HCT116 (cell line): ENCODE results near the gene DDX27. TPM values are rescaled to one million over a fixed set of nuclear protein-coding genes. Genes with fewer than 3 reads are reported as not detected.

Experiments used
- ATAC-seq: fragments of 200-7000 bp; cut with Tn5 transposase; 2 replicates; pipeline ENCODE4 v1.9.1; 2020; ENCODE audit warnings: mild to moderate bottlenecking, moderate library complexity
- BruUV-seq: library from RNA; stranded (reverse); fragments of 400-500 nt; replicated peaks from 2 replicates; lab custom pipeline; 2021; lab: Mats Ljungman, UMichigan
- CTCF ChIA-PET: fragments of 300-600 bp; sonication (Branson Sonifier 250); formaldehyde crosslinking; loops from one replicate; lab custom pipeline; 2021; ENCODE audit warnings: antibody characterized with exemption; lab: Charles Lee
- POLR2A ChIA-PET: fragments of 300-600, 350-600 bp; sonication (Branson Sonifier 250); formaldehyde crosslinking; loops from one replicate; lab custom pipeline; 2021; ENCODE audit warnings: antibody characterized with exemption; lab: Charles Lee
- RAD21 ChIA-PET, 2 experiments: fragments of 300-600 bp; sonication (Branson Sonifier 250); formaldehyde crosslinking; loops; one replicate each; lab custom pipeline; 2023; ENCODE audit warnings: low total read pairs in 2 of 2; ENCODE audit not compliant: uncharacterized antibody in 2 of 2, unreplicated experiment in 2 of 2, low non-redundant PET in 1 of 2; lab: Charles Lee
- DNase-seq: peaks from one replicate; pipeline ENCODE4 v3.0.0-alpha.2; 2010; ENCODE audit warnings: low read depth, low spot score
- H2AFZ ChIP-seq: fragments of 200-600 bp; shearing (Covaris generic), sonication (generic); 2 replicates; pipeline ENCODE4 v1.6.1; 2017; ENCODE audit warnings: low read depth, mixed run types, mixed read lengths, antibody characterized with exemption, low read length; ENCODE audit not compliant: poor library complexity, severe bottlenecking
- H3K27ac ChIP-seq: 2 replicates; pipeline ENCODE4 v1.5.1; 2012; ENCODE audit warnings: low read depth, low read length
- H3K27me3 ChIP-seq: fragments of 200-600 bp; sonication (generic); 2 replicates; pipeline ENCODE4 v1.6.1; 2016; ENCODE audit warnings: mixed run types, low read length, mixed read lengths; ENCODE audit not compliant: insufficient read depth
- H3K36me3 ChIP-seq, 2 experiments: fragments of 200-500 bp in 1 of 2; fragments of 200-600 bp in 1 of 2; sonication (Bioruptor generic) in 1 of 2; sonication (generic) in 1 of 2; 2 replicates each; pipeline versions ENCODE4 v1.5.1 to v1.6.1; 2014 to 2016; ENCODE audit warnings: low read length in 2 of 2, inconsistent platforms in 1 of 2, mixed read lengths in 1 of 2, mixed run types in 1 of 2; ENCODE audit not compliant: insufficient read depth in 2 of 2, control insufficient read depth in 1 of 2
- H3K4me1 ChIP-seq, 2 experiments: fragments of 200-600 bp in 1 of 2; sonication (generic) in 1 of 2; 2 replicates each; pipeline versions ENCODE4 v1.5.1 to v1.6.1; 2012 to 2017; ENCODE audit warnings: low read length in 2 of 2, inconsistent platforms in 1 of 2, mild to moderate bottlenecking in 1 of 2, mixed read lengths in 1 of 2, mixed run types in 1 of 2, moderate library complexity in 1 of 2; ENCODE audit not compliant: insufficient read depth in 2 of 2, control insufficient read depth in 1 of 2
- H3K4me2 ChIP-seq: fragments of 200-600 bp; sonication (generic); 2 replicates; pipeline ENCODE4 v1.6.1; 2017; ENCODE audit warnings: mixed run types, low read length, mixed read lengths
- H3K4me3 ChIP-seq, 2 experiments: fragments of 200-600 bp in 1 of 2; sonication (generic) in 1 of 2; replicated peaks in 1 of 2; 2 replicates each; pipeline ENCODE4 v1.5.1; 2011 to 2016; ENCODE audit warnings: low read length in 2 of 2, control low read depth in 1 of 2, low read depth in 1 of 2, mild to moderate bottlenecking in 1 of 2, mixed read lengths in 1 of 2, mixed run types in 1 of 2
- H3K79me2 ChIP-seq: fragments of 200-600 bp; sonication (generic); 2 replicates; pipeline ENCODE4 v1.6.1; 2017; ENCODE audit warnings: mild to moderate bottlenecking, mixed run types, low read length, moderate library complexity, mixed read lengths; ENCODE audit not compliant: insufficient read depth
- H3K9ac ChIP-seq: fragments of 200-600 bp; sonication (generic); 2 replicates; pipeline ENCODE4 v1.6.1; 2016; ENCODE audit warnings: low read length, mixed read lengths
- H3K9me2 ChIP-seq: fragments of 200-600 bp; sonication (generic), shearing (Covaris generic); 2 replicates; pipeline ENCODE4 v1.6.1; 2017; ENCODE audit warnings: mixed run types, mild to moderate bottlenecking, moderate library complexity; ENCODE audit not compliant: insufficient read depth
- H3K9me3 ChIP-seq, 2 experiments: fragments of 200-500 bp in 1 of 2; fragments of 200-600 bp in 1 of 2; sonication (Bioruptor generic) in 1 of 2; sonication (generic) in 1 of 2; 2 replicates each; pipeline ENCODE4 v1.6.1; 2014 to 2017; ENCODE audit warnings: low read length in 2 of 2, mixed read lengths in 2 of 2, inconsistent platforms in 1 of 2, low read depth in 1 of 2, mild to moderate bottlenecking in 1 of 2, mixed run types in 1 of 2, moderate library complexity in 1 of 2; ENCODE audit not compliant: control insufficient read depth in 1 of 2, insufficient read depth in 1 of 2
- H4K20me1 ChIP-seq: fragments of 200-600 bp; sonication (generic), shearing (Covaris generic); 2 replicates; pipeline ENCODE4 v1.6.1; 2017; ENCODE audit warnings: mixed run types, mild to moderate bottlenecking, moderate library complexity; ENCODE audit not compliant: insufficient read depth
- ELF1 ChIP-seq: IDR thresholded peaks from 2 replicates; pipeline ENCODE4 v1.6.1; 2012; ENCODE audit warnings: low read depth, borderline replicate concordance
- SRF ChIP-seq: IDR thresholded peaks from 2 replicates; pipeline ENCODE4 v1.6.1; 2012; ENCODE audit warnings: low read depth
- YY1 ChIP-seq: IDR thresholded peaks from 2 replicates; pipeline ENCODE4 v1.6.1; 2011; ENCODE audit warnings: low read length, low read depth, moderate library complexity, mild to moderate bottlenecking; ENCODE audit not compliant: insufficient replicate concordance; ENCODE audit errors: extremely low read depth
- intact Hi-C: fragments of 100-400 bp; cut with micrococcal nuclease; formaldehyde crosslinking; loops from 2 replicates; pipeline ENCODE4 v1.10.0; 2022
- total RNA-seq: library from RNA; stranded (reverse); gene quantifications from one replicate; pipeline ENCODE4 v1.2.1, GENCODE V29; 2021; ENCODE audit not compliant: unreplicated experiment

The DDX27 gene
- total RNA-seq, 1 experiment from 2014 or later: 32.1 TPM

GRCh38 chr20:49272654-49273053 lies 53.4 kb downstream of the DDX27 start:
- CTCF ChIA-PET: no interaction called here
- POLR2A ChIA-PET: no interaction called here

GRCh38 chr20:49273696-49274277 lies 54.6 kb downstream of the DDX27 start:
- Histone ChIP-seq H3K27me3 (no peaks in the 10 kb centered on the region), H3K9me3 (no peaks in the 10 kb centered on the region), H3K9me2 (no peaks in the 10 kb centered on the region), H3K4me1 (peaks cover 8 to 15% of the 10 kb centered on the region in 2 experiments), H2AFZ (no peak overlapping the region), H3K9ac (no peak overlapping the region), H3K36me3 (peaks cover 39 to 54% of the 10 kb centered on the region in 2 experiments), H3K27ac (no peak overlapping the region), H3K79me2 (peaks cover 90% of the 10 kb centered on the region), H3K4me2 (no peak overlapping the region), H3K4me3 (no peak overlapping the region), H4K20me1 (peaks cover 4% of the 10 kb centered on the region; the same call in 1 of the 2 replicates)
- ChIA-PET POLR2A (interaction anchor here (0.6 kb wide), 1 partner anchor 687 kb away, joined by 4 read pairs; no protein-coding TSS in a partner anchor), CTCF (no interaction called here), RAD21 (no interaction called here)
- no TSS peak for BruUV-seq
- TF ChIP-seq ELF1 (no peak), YY1 (no peak)
- DNase-seq (no peak), ATAC-seq (no peak)
- intact Hi-C loops: no loop called here

More at GRCh38 chr20:49272654-49273053, 53.4 kb downstream of the DDX27 start:
- Histone ChIP-seq H3K27me3 (no peaks in the 10 kb centered on the region), H3K36me3 (peaks cover 41 to 58% of the 10 kb centered on the region in 2 experiments), H3K27ac (no peak overlapping the region), H3K9ac (no peak overlapping the region), H3K4me1 (peaks cover 8 to 15% of the 10 kb centered on the region in 2 experiments), H4K20me1 (peaks cover 4% of the 10 kb centered on the region; the same call in 1 of the 2 replicates), H3K79me2 (peaks cover 96% of the 10 kb centered on the region), H3K9me3 (no peaks in the 10 kb centered on the region), H3K9me2 (no peaks in the 10 kb centered on the region), H3K4me3 (no peak overlapping the region), H3K4me2 (no peak overlapping the region), H2AFZ (no peak overlapping the region)
- ATAC-seq (no peak), DNase-seq (no peak)
- BruUV-seq: no TSS peak
- TF ChIP-seq SRF: no peak
- RAD21 ChIA-PET: no interaction called here
- intact Hi-C loops: no loop called here
